Neural cell (in vitro differentiated cells): ENCODE data around the gene POLD4. TPM values are rescaled to one million over a fixed set of nuclear protein-coding genes. Genes with fewer than 3 reads are reported as not detected.

Experiments used
- H2AFZ ChIP-seq: fragments of 200-600, 300-800 bp; sonication (generic), shearing (Covaris generic); 2 replicates; pipeline ENCODE4 v1.6.0; 2014; ENCODE audit warnings: low read depth, mild to moderate bottlenecking, antibody characterized with exemption, low read length, moderate library complexity
- H3F3A ChIP-seq: fragments of 200-600 bp; shearing (Covaris generic); 2 replicates; pipeline ENCODE4 v1.6.1; 2016; ENCODE audit warnings: mild to moderate bottlenecking, moderate library complexity, mixed read lengths, antibody characterized with exemption, low read length; ENCODE audit not compliant: insufficient read depth, poor library complexity, severe bottlenecking
- H3K27ac ChIP-seq: fragments of 200-600, 300-800 bp; sonication (generic), shearing (Covaris generic); 2 replicates; pipeline ENCODE4 v1.5.1; 2014; ENCODE audit warnings: mild to moderate bottlenecking, low read length, moderate library complexity
- H3K27me3 ChIP-seq: fragments of 300-800, 200-600 bp; sonication (generic), shearing (Covaris generic); 2 replicates; pipeline ENCODE4 v1.6.0; 2014; ENCODE audit warnings: mild to moderate bottlenecking, low read depth, low read length, moderate library complexity; ENCODE audit not compliant: insufficient read depth
- H3K36me3 ChIP-seq: fragments of 300-800, 200-600 bp; sonication (generic), shearing (Covaris generic); 2 replicates; pipeline ENCODE4 v1.5.1; 2014; ENCODE audit warnings: mild to moderate bottlenecking, antibody characterized with exemption, low read length, moderate library complexity; ENCODE audit not compliant: insufficient read depth
- H3K4me2 ChIP-seq: fragments of 300-800, 200-600 bp; sonication (generic), shearing (Covaris generic); 2 replicates; pipeline ENCODE4 v1.6.0; 2014; ENCODE audit warnings: mild to moderate bottlenecking, low read length
- H3K4me3 ChIP-seq: fragments of 300-800, 200-600 bp; sonication (generic), shearing (Covaris generic); 2 replicates; pipeline ENCODE4 v1.5.1; 2014; ENCODE audit warnings: mild to moderate bottlenecking, low read length, moderate library complexity
- H3K79me2 ChIP-seq: fragments of 200-600 bp; shearing (Covaris generic); replicated peaks from 2 replicates; pipeline ENCODE4 v1.6.0; 2014; ENCODE audit warnings: mild to moderate bottlenecking, low read length, moderate library complexity; ENCODE audit not compliant: insufficient read depth
- H3K9ac ChIP-seq: fragments of 300-800, 200-600 bp; sonication (generic), shearing (Covaris generic); 2 replicates; pipeline ENCODE4 v1.6.1; 2016; ENCODE audit warnings: mild to moderate bottlenecking, low read length, mixed read lengths
- H3K9me2 ChIP-seq: fragments of 200-600 bp; shearing (Covaris generic); 2 replicates; pipeline ENCODE4 v1.6.1; 2016; ENCODE audit warnings: mild to moderate bottlenecking, low read length, mixed read lengths; ENCODE audit not compliant: insufficient read depth
- H3K9me3 ChIP-seq: fragments of 200-600, 300-800 bp; sonication (generic), shearing (Covaris generic); 2 replicates; pipeline ENCODE4 v1.6.1; 2016; ENCODE audit warnings: mild to moderate bottlenecking, mixed run types, low read length, moderate library complexity, mixed read lengths
- H4K20me1 ChIP-seq: fragments of 200-600 bp; shearing (Covaris generic); 2 replicates; pipeline ENCODE4 v1.6.1; 2016; ENCODE audit warnings: mild to moderate bottlenecking, mixed run types; ENCODE audit not compliant: insufficient read depth
- CTCF ChIP-seq: fragments of 450-650 bp; IDR thresholded peaks from 2 replicates; pipeline ENCODE4 v1.5.1; 2014; ENCODE audit warnings: antibody characterized with exemption, mild to moderate bottlenecking, moderate library complexity; ENCODE audit not compliant: poor library complexity, severe bottlenecking
- EP300 ChIP-seq: fragments of 450-650 bp; conservative IDR thresholded peaks from 2 replicates; pipeline ENCODE4 v1.6.1; 2014; ENCODE audit warnings: antibody characterized with exemption, mild to moderate bottlenecking, moderate library complexity; ENCODE audit not compliant: poor library complexity, severe bottlenecking
- EZH2 ChIP-seq: fragments of 200-600, 300-800 bp; shearing (Covaris generic), sonication (generic); IDR thresholded peaks from 2 replicates; pipeline ENCODE4 v1.6.1; 2014; ENCODE audit warnings: antibody characterized with exemption, low read length, borderline replicate concordance, mild to moderate bottlenecking; ENCODE audit not compliant: insufficient read depth, poor library complexity, severe bottlenecking
- MXI1 ChIP-seq: fragments of 450-650 bp; conservative IDR thresholded peaks from 2 replicates; pipeline ENCODE4 v1.6.1; 2014; ENCODE audit warnings: antibody characterized with exemption, mild to moderate bottlenecking; ENCODE audit not compliant: poor library complexity, severe bottlenecking
- POLR2AphosphoS5 ChIP-seq: IDR thresholded peaks from 2 replicates; pipeline ENCODE4 v1.6.1; 2012
- RAD21 ChIP-seq: fragments of 450-650 bp; conservative IDR thresholded peaks from 2 replicates; pipeline ENCODE4 v1.6.1; 2014; ENCODE audit warnings: antibody characterized with exemption, mild to moderate bottlenecking, moderate library complexity
- SMC3 ChIP-seq: fragments of 450-650 bp; conservative IDR thresholded peaks from 2 replicates; pipeline ENCODE4 v1.6.1; 2014; ENCODE audit warnings: antibody characterized with exemption, mild to moderate bottlenecking, moderate library complexity; ENCODE audit not compliant: poor library complexity
- TAF1 ChIP-seq: IDR thresholded peaks from 2 replicates; pipeline ENCODE4 v1.6.1; 2012; ENCODE audit warnings: low read depth
- polyA plus RNA-seq: library from polyadenylated mRNA; depleted of rRNA; stranded (reverse); fragments of >200 nt; gene quantifications from 2 replicates; pipeline ENCODE4 v1.2.3, GENCODE V29; 2014
- TF ChIP-seq, protein P1 (sequence below): IDR thresholded peaks from 2 replicates; pipeline ENCODE4 v1.6.1; 2012; ENCODE audit warnings: borderline replicate concordance

POLD4 gene
- polyA plus RNA-seq, 1 donor from 2014 or later: 6.8 TPM

GRCh38 chr11:67349457-67349856 is 3.9 kb downstream of the POLD4 start:
- Histone ChIP-seq H3K27me3 (no peaks in the 10 kb centered on the region), H3K9me2 (no peaks in the 10 kb centered on the region), H3K79me2 (no peaks in the 10 kb centered on the region), H3K27ac (no peak overlapping the region), H2AFZ (no peak overlapping the region), H4K20me1 (no peaks in the 10 kb centered on the region), H3K4me3 (no peak overlapping the region), H3K4me2 (no peak overlapping the region), H3K9me3 (no peaks in the 10 kb centered on the region), H3F3A (no peaks in the 10 kb centered on the region), H3K36me3 (no peaks in the 10 kb centered on the region), H3K9ac (no peak overlapping the region)
- no peak for TF ChIP-seq CTCF
- TF ChIP-seq POLR2AphosphoS5: no peak
- no peak for TF ChIP-seq EP300
- no peak for TF ChIP-seq RAD21
- TF ChIP-seq TAF1: no peak
- TF ChIP-seq, protein P1, sequence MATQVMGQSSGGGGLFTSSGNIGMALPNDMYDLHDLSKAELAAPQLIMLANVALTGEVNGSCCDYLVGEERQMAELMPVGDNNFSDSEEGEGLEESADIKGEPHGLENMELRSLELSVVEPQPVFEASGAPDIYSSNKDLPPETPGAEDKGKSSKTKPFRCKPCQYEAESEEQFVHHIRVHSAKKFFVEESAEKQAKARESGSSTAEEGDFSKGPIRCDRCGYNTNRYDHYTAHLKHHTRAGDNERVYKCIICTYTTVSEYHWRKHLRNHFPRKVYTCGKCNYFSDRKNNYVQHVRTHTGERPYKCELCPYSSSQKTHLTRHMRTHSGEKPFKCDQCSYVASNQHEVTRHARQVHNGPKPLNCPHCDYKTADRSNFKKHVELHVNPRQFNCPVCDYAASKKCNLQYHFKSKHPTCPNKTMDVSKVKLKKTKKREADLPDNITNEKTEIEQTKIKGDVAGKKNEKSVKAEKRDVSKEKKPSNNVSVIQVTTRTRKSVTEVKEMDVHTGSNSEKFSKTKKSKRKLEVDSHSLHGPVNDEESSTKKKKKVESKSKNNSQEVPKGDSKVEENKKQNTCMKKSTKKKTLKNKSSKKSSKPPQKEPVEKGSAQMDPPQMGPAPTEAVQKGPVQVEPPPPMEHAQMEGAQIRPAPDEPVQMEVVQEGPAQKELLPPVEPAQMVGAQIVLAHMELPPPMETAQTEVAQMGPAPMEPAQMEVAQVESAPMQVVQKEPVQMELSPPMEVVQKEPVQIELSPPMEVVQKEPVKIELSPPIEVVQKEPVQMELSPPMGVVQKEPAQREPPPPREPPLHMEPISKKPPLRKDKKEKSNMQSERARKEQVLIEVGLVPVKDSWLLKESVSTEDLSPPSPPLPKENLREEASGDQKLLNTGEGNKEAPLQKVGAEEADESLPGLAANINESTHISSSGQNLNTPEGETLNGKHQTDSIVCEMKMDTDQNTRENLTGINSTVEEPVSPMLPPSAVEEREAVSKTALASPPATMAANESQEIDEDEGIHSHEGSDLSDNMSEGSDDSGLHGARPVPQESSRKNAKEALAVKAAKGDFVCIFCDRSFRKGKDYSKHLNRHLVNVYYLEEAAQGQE: no peak
- TF ChIP-seq MXI1: no peak
- TF ChIP-seq EZH2: no peak
- TF ChIP-seq SMC3: no peak

DNA sequence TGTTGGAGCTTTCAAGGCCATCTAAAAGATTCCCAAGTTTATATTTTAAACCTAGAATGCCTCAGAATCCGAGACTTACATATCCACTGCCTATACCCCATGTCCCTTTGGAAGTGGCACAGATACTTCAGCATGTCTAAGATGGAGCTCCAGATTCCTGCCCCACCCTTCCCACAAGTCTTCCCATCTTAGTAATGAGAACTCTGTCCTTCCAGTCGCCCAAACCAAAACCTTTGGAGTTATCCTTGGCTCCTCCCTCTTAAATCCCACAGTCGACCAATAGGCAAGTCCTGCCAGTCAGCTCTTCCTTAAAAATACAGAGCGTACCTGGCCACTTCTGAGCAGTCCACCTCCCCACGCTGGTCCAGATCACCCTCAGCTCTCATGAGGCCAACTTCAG is 4.3 kb downstream of the POLD4 start:
- Histone ChIP-seq H3K79me2 (no peaks in the 10 kb centered on the region), H3K9me2 (no peaks in the 10 kb centered on the region), H3F3A (no peaks in the 10 kb centered on the region), H3K27ac (no peak overlapping the region), H3K4me3 (no peak overlapping the region), H3K9me3 (no peaks in the 10 kb centered on the region), H3K4me2 (no peak overlapping the region), H4K20me1 (no peaks in the 10 kb centered on the region), H3K36me3 (no peaks in the 10 kb centered on the region), H3K27me3 (no peaks in the 10 kb centered on the region), H2AFZ (no peak overlapping the region), H3K9ac (no peak overlapping the region)
- TF ChIP-seq CTCF: no peak
- TF ChIP-seq, protein P1: no peak
- TF ChIP-seq TAF1: no peak
- TF ChIP-seq EZH2: no peak
- no peak for TF ChIP-seq MXI1
- TF ChIP-seq POLR2AphosphoS5: no peak
- no peak for TF ChIP-seq RAD21
- no peak for TF ChIP-seq EP300
- TF ChIP-seq SMC3: no peak
